ENCODE results near the gene WWOX. TPM values are rescaled to one million over a fixed set of nuclear protein-coding genes. Genes with fewer than 3 reads are reported as not detected.

Gene WWOX
- total and polyA plus RNA-seq, 2 donors (not counting 3 experiments of a cell fraction or from before 2014, with no cell fraction given) = 6.2 to 12.5 TPM

- Histone ChIP-seq H3K4me2 (ENCODE audit: insufficient read depth, low read length) (no peak overlapping the region), H3K27me3 (ENCODE audit: control insufficient read depth in 2 of 2, insufficient read depth in 2 of 2, low read length in 2 of 2) (no peaks in the 10 kb centered on the region), H3K9me3 (replicated peaks; ENCODE audit: control insufficient read depth, insufficient read depth, low read length) (peaks cover 2% of the 10 kb centered on the region), H3K4me1 (ENCODE audit: control insufficient read depth, extremely low read depth, insufficient read depth, low read length) (no peaks in the 10 kb centered on the region), H3K36me3 (ENCODE audit: control insufficient read depth in 2 of 2, extremely low read depth in 1 of 2, insufficient read depth in 2 of 2, low read length in 2 of 2) (no peaks in the 10 kb centered on the region), H3K9me1 (replicated peaks; ENCODE audit: control insufficient read depth, extremely low read depth, insufficient read depth, low read length) (no peaks in the 10 kb centered on the region), H3K9ac (replicated peaks; ENCODE audit: extremely low read depth, insufficient read depth, low read length) (no peak overlapping the region), H2AFZ (ENCODE audit: low read depth, low read length) (no peak overlapping the region), H3K79me2 (ENCODE audit: control insufficient read depth, insufficient read depth, low read length) (no peaks in the 10 kb centered on the region), H3K4me3 (replicated peaks in 1 of 3; ENCODE audit: insufficient read depth in 1 of 3, low read depth in 1 of 3, low read length in 3 of 3) (no peak overlapping the region), H4K20me1 (replicated peaks; ENCODE audit: control insufficient read depth, extremely low read depth, insufficient read depth, low read length) (no peaks in the 10 kb centered on the region), H3K27ac (ENCODE audit: insufficient read depth, low read depth, low read length) (no peak overlapping the region)
- intact Hi-C loops (cut with micrococcal nuclease) = no loop called here
- dilution Hi-C loops (cut with MboI; ENCODE audit: extremely low pct_ligation_motif_present, low sequenced_read_pairs) = no loop called here
- DNase-seq (ENCODE audit: low read depth, low spot score) (no peak), FAIRE-seq (no peak)
- ChIA-PET CTCF (no interaction called here), POLR2A (no interaction called here)
- no peak for TF ChIP-seq MYC (IDR thresholded peaks at IDR 0.05; ENCODE audit: low read depth, low read length)
- no peak for TF ChIP-seq POLR2A (IDR thresholded peaks at IDR 0.05; ENCODE audit: low read depth, low read length)
- TF ChIP-seq GATA2 (IDR thresholded peaks at IDR 0.05; ENCODE audit: insufficient read depth, insufficient read length, low read depth, low read length) = no peak
- no peak for TF ChIP-seq JUN (IDR thresholded peaks at IDR 0.05; ENCODE audit: borderline replicate concordance, insufficient read depth, insufficient read length, low read depth)
- TF ChIP-seq FOS (IDR thresholded peaks at IDR 0.05; ENCODE audit: borderline replicate concordance, insufficient read depth, low read length) = no peak
- TF ChIP-seq CTCF (IDR thresholded peaks at IDR 0.05; ENCODE audit: extremely low read depth in 1 of 2, insufficient read depth in 1 of 2, low read depth in 1 of 2, low read length in 2 of 2) = no peak
- TF ChIP-seq POLR2AphosphoS5 (IDR thresholded peaks at IDR 0.05; ENCODE audit: insufficient read depth, low read depth, low read length) = no peak
- BruUV-seq (replicated peaks) = no TSS peak
Measured at GRCh38 chr16:79083508-79084299, 984.2 kb downstream of the WWOX start.
